Heart left ventricle (tissue), 13 donors: ENCODE data around the gene ELP2.

ENCODE experiments used
- POLR2A ChIP-seq, 2 donors: fragments of 450-650 bp; IDR thresholded peaks; one replicate each; pipeline ENCODE4 v1.6.1; 2017; ENCODE audit warnings: antibody characterized with exemption in 2 of 2, mild to moderate bottlenecking in 2 of 2, moderate library complexity in 2 of 2
- TF ChIP-seq, protein P1 (sequence below), 12 donors: fragments of 200-600 bp; sonication (generic) in 4 of 12; IDR thresholded peaks; one replicate each; pipeline versions ENCODE4 v1.5.0 to v1.8.0; 2018 to 2022; ENCODE audit warnings: antibody characterized with exemption in 12 of 12, mild to moderate bottlenecking in 5 of 12
- donor health status: ischemic (EF 13 %, LVEDD 7.1; RV severe dilation, severe dysfunction).
- donor health status: DM: no; HTN: yes; CAD: no.
- donor health status: DM: no; HTN: no; CAD: no.
- donor health status: ischemic (EF 25% LVEDD 6.9; RV normal size, moderate dysfunction).
- donor health status: ischemic (EF 25% LVEDD 5.7; RV mildly dilated, moderate dysfunction).
- donor health status: ischemic (EF 35%, LVEDD 5.7; RV mildly dilated, moderate dysfunction).
- donor health status: nonischemic (EF 11% LVEDD 7.7; RV severe dilation, severe dysfunction).
- donor health status: DM: yes; HTN: yes; CAD: no.
- donor health status: PGD.
- donor health status: ischemic (EF 29% LVEDD 5.4; RV normal size, mild dysfunction).
- donor health status: nonischemic (EF 23%, LVEDD 6.1; RV moderate dilation, normal function).

DNA sequence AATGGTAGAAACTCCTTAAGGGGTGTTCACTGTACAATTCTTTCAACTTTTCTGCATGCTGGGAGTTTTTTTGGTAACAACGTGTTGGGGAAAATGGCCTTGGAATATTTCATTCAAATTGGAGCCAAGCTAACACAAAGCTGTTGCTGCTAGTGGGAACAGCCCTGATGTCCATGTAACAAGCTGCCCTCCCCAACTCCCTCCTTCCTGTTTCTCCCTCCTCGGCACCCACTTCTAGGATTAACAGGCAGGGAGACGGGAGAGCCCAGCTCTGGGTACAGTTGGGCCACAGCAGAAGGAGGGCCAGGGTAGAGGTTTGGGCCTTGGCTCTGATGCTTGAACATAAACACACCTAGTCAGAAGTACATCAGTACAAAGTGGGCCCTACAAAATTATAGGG is 48.2 kb downstream of the ELP2 start:
- TF ChIP-seq, protein P1, sequence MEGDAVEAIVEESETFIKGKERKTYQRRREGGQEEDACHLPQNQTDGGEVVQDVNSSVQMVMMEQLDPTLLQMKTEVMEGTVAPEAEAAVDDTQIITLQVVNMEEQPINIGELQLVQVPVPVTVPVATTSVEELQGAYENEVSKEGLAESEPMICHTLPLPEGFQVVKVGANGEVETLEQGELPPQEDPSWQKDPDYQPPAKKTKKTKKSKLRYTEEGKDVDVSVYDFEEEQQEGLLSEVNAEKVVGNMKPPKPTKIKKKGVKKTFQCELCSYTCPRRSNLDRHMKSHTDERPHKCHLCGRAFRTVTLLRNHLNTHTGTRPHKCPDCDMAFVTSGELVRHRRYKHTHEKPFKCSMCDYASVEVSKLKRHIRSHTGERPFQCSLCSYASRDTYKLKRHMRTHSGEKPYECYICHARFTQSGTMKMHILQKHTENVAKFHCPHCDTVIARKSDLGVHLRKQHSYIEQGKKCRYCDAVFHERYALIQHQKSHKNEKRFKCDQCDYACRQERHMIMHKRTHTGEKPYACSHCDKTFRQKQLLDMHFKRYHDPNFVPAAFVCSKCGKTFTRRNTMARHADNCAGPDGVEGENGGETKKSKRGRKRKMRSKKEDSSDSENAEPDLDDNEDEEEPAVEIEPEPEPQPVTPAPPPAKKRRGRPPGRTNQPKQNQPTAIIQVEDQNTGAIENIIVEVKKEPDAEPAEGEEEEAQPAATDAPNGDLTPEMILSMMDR (IDR thresholded peaks at IDR 0.05), result no peak
- no peak for TF ChIP-seq POLR2A (IDR thresholded peaks at IDR 0.05)
